HepG2 (cell line): Measurements from ENCODE around the gene EEPD1. TPM values are rescaled to one million over a fixed set of nuclear protein-coding genes. Genes with fewer than 3 reads are reported as not detected.

Experiments
- AGO1 ChIP-seq: fragments of 200-400 bp; formaldehyde crosslinking; IDR thresholded peaks from 2 replicates; pipeline ENCODE4 v1.6.1; 2017; ENCODE audit warnings: mild to moderate bottlenecking, low read depth, low read length, moderate library complexity; ENCODE audit not compliant: poor library complexity, severe bottlenecking
- AKAP8 ChIP-seq: sonication (generic); formaldehyde crosslinking; IDR thresholded peaks from 2 replicates; pipeline ENCODE4 v1.5.1; 2020; ENCODE audit warnings: mild to moderate bottlenecking, missing genetic modification reagents
- GABPB1 ChIP-seq: IDR thresholded peaks from 2 replicates; pipeline ENCODE4 v1.6.1; 2016; ENCODE audit warnings: mild to moderate bottlenecking, missing genetic modification reagents, moderate library complexity, missing compliant biosample characterization
- HNRNPH1 ChIP-seq: fragments of 200-400 bp; formaldehyde crosslinking; optimal IDR thresholded peaks from 2 replicates; pipeline ENCODE3; 2017; ENCODE audit warnings: mild to moderate bottlenecking, low read depth, low read length
- NCOA2 ChIP-seq: sonication (generic); formaldehyde crosslinking; IDR thresholded peaks from 2 replicates; pipeline ENCODE4 v1.8.0; 2022; ENCODE audit warnings: inconsistent platforms
- RELA ChIP-seq: sonication (generic); formaldehyde crosslinking; IDR thresholded peaks from 2 replicates; pipeline ENCODE4 v1.4.0; 2020; ENCODE audit warnings: missing genetic modification reagents
- REXO4 ChIP-seq: sonication (generic); formaldehyde crosslinking; IDR thresholded peaks from 2 replicates; pipeline ENCODE4 v1.8.0; 2022; ENCODE audit warnings: missing genetic modification reagents, mild to moderate bottlenecking, borderline replicate concordance
- RFX1 ChIP-seq: fragments of 450-650 bp; IDR thresholded peaks from 2 replicates; pipeline ENCODE4 v1.6.1; 2017
- SRSF4 ChIP-seq: fragments of 200-400 bp; formaldehyde crosslinking; IDR thresholded peaks from one replicate; pipeline ENCODE4 v1.6.1; 2018; ENCODE audit warnings: mild to moderate bottlenecking, low read depth, low read length, moderate library complexity; ENCODE audit not compliant: poor library complexity, severe bottlenecking
- ZNF326 ChIP-seq: sonication (generic); formaldehyde crosslinking; IDR thresholded peaks from 2 replicates; pipeline ENCODE4 v1.4.0; 2020; ENCODE audit warnings: missing genetic modification reagents, borderline replicate concordance
- ZNF556 ChIP-seq: sonication (generic); formaldehyde crosslinking; IDR thresholded peaks from 2 replicates; pipeline ENCODE4 v1.4.0; 2020; ENCODE audit warnings: mild to moderate bottlenecking, missing genetic modification reagents, borderline replicate concordance
- ZNF570 ChIP-seq: sonication (generic); formaldehyde crosslinking; IDR thresholded peaks from 2 replicates; pipeline ENCODE4 v1.4.0; 2020; ENCODE audit warnings: mild to moderate bottlenecking, missing genetic modification reagents, borderline replicate concordance
- polyA plus RNA-seq, 8 experiments: library from polyadenylated mRNA; depleted of rRNA in 3 of 8; stranded (reverse) in 7 of 8; unstranded in 1 of 8; fragments of >200 nt; fragmentation: Illumina TruSeq in 4 of 8; extraction: Trizol in 4 of 8; gene quantifications; 2 replicates each; pipeline versions ENCODE4 v1.2.1 to v1.2.3, GENCODE V29; 2011 to 2016; ENCODE audit warnings: low read depth in 4 of 8, missing spikeins in 1 of 8, mixed read lengths in 1 of 8; ENCODE audit not compliant: insufficient read depth in 1 of 8
- total RNA-seq, 5 experiments: library from RNA; depleted of rRNA; stranded (reverse); fragments of >200 nt; fragmentation: Illumina TruSeq; extraction: Trizol; gene quantifications; 2 replicates each; pipeline ENCODE4 v1.2.3, GENCODE V29; 2016; ENCODE audit warnings: low read depth in 1 of 5
- TF ChIP-seq, protein P1 (sequence below): sonication (generic); formaldehyde crosslinking; IDR thresholded peaks from 2 replicates; pipeline ENCODE4 v1.5.1; 2020; ENCODE audit warnings: mild to moderate bottlenecking, missing genetic modification reagents, moderate library complexity
- TF ChIP-seq, protein P2 (sequence below): sonication (generic); formaldehyde crosslinking; IDR thresholded peaks from 2 replicates; pipeline ENCODE4 v1.8.0; 2023; ENCODE audit warnings: mild to moderate bottlenecking, missing genetic modification reagents
- TF ChIP-seq, protein P3 (sequence below): sonication (generic); formaldehyde crosslinking; IDR thresholded peaks from 2 replicates; pipeline ENCODE4 v1.5.1; 2020; ENCODE audit warnings: missing genetic modification reagents, mild to moderate bottlenecking, borderline replicate concordance
- TF ChIP-seq, protein P4 (sequence below): IDR thresholded peaks from 2 replicates; pipeline ENCODE4 v1.6.1; 2012; ENCODE audit warnings: inconsistent platforms
- TF ChIP-seq, protein P5 (sequence below): sonication (generic); formaldehyde crosslinking; IDR thresholded peaks from 2 replicates; pipeline ENCODE4 v1.9.0; 2022; ENCODE audit warnings: low read depth, missing genetic modification reagents
- TF ChIP-seq, protein P6 (sequence below): IDR thresholded peaks from 2 replicates; pipeline ENCODE4 v1.6.1; 2016; ENCODE audit warnings: low read depth

EEPD1 gene
- total and polyA plus RNA-seq, 2 of the 13 experiments (the other 11 are each of a cell fraction or from before 2014, with no cell fraction given) = 10.1 to 16.4 TPM

DNA sequence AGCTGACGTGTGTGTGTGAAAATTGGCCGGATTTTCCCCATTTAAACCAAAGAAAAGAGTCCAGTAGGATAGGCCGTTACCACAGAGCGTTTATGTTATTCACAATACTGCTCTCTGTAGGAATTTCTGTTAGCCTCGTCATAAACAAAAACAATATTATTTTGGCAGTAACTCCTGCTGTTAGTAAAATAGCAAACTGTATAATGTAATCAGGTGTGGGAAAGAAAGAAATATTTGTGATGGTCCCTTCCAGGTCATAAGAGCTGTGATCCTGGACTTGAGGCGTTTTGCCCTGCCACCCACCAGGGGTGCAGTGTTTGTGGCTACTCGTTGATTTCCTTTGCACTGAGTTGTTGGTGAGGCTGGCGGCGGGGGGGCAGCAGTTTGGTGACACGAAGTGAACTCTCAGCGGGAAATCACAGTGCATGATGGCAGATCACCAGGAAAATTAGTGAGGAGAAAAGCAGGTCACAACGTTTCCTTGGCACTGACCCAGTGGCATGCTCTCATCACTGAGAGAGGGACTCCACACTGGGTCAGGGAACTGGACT lies 2.8 kb downstream of the EEPD1 start (continued):
- TF ChIP-seq, protein P1, sequence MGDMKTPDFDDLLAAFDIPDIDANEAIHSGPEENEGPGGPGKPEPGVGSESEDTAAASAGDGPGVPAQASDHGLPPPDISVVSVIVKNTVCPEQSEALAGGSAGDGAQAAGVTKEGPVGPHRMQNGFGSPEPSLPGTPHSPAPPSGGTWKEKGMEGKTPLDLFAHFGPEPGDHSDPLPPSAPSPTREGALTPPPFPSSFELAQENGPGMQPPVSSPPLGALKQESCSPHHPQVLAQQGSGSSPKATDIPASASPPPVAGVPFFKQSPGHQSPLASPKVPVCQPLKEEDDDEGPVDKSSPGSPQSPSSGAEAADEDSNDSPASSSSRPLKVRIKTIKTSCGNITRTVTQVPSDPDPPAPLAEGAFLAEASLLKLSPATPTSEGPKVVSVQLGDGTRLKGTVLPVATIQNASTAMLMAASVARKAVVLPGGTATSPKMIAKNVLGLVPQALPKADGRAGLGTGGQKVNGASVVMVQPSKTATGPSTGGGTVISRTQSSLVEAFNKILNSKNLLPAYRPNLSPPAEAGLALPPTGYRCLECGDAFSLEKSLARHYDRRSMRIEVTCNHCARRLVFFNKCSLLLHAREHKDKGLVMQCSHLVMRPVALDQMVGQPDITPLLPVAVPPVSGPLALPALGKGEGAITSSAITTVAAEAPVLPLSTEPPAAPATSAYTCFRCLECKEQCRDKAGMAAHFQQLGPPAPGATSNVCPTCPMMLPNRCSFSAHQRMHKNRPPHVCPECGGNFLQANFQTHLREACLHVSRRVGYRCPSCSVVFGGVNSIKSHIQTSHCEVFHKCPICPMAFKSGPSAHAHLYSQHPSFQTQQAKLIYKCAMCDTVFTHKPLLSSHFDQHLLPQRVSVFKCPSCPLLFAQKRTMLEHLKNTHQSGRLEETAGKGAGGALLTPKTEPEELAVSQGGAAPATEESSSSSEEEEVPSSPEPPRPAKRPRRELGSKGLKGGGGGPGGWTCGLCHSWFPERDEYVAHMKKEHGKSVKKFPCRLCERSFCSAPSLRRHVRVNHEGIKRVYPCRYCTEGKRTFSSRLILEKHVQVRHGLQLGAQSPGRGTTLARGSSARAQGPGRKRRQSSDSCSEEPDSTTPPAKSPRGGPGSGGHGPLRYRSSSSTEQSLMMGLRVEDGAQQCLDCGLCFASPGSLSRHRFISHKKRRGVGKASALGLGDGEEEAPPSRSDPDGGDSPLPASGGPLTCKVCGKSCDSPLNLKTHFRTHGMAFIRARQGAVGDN = peak; percentile 39
- TF ChIP-seq, protein P2, sequence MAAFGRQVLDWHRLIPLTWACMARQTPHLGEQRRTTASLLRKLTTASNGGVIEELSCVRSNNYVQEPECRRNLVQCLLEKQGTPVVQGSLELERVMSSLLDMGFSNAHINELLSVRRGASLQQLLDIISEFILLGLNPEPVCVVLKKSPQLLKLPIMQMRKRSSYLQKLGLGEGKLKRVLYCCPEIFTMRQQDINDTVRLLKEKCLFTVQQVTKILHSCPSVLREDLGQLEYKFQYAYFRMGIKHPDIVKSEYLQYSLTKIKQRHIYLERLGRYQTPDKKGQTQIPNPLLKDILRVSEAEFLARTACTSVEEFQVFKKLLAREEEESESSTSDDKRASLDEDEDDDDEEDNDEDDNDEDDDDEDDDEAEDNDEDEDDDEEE (CRISPR knock-in tag) = no peak
- TF ChIP-seq, protein P3, sequence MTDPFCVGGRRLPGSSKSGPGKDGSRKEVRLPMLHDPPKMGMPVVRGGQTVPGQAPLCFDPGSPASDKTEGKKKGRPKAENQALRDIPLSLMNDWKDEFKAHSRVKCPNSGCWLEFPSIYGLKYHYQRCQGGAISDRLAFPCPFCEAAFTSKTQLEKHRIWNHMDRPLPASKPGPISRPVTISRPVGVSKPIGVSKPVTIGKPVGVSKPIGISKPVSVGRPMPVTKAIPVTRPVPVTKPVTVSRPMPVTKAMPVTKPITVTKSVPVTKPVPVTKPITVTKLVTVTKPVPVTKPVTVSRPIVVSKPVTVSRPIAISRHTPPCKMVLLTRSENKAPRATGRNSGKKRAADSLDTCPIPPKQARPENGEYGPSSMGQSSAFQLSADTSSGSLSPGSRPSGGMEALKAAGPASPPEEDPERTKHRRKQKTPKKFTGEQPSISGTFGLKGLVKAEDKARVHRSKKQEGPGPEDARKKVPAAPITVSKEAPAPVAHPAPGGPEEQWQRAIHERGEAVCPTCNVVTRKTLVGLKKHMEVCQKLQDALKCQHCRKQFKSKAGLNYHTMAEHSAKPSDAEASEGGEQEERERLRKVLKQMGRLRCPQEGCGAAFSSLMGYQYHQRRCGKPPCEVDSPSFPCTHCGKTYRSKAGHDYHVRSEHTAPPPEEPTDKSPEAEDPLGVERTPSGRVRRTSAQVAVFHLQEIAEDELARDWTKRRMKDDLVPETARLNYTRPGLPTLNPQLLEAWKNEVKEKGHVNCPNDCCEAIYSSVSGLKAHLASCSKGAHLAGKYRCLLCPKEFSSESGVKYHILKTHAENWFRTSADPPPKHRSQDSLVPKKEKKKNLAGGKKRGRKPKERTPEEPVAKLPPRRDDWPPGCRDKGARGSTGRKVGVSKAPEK = no peak
- no peak for TF ChIP-seq RFX1
- no peak for TF ChIP-seq SRSF4
- no peak for TF ChIP-seq NCOA2 (CRISPR knock-in tag)
- no peak for TF ChIP-seq ZNF556 (CRISPR knock-in tag)
- TF ChIP-seq, protein P4, sequence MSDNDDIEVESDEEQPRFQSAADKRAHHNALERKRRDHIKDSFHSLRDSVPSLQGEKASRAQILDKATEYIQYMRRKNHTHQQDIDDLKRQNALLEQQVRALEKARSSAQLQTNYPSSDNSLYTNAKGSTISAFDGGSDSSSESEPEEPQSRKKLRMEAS = 0 out of 2 replicates have a peak, but pooled peaks have one; percentile 12
- no peak for TF ChIP-seq AKAP8
- TF ChIP-seq, protein P5, sequence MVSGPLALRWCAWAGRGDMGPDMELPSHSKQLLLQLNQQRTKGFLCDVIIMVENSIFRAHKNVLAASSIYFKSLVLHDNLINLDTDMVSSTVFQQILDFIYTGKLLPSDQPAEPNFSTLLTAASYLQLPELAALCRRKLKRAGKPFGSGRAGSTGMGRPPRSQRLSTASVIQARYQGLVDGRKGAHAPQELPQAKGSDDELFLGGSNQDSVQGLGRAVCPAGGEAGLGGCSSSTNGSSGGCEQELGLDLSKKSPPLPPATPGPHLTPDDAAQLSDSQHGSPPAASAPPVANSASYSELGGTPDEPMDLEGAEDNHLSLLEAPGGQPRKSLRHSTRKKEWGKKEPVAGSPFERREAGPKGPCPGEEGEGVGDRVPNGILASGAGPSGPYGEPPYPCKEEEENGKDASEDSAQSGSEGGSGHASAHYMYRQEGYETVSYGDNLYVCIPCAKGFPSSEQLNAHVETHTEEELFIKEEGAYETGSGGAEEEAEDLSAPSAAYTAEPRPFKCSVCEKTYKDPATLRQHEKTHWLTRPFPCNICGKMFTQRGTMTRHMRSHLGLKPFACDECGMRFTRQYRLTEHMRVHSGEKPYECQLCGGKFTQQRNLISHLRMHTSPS (CRISPR knock-in tag) = no peak
- TF ChIP-seq RELA (CRISPR knock-in tag) = no peak
- no peak for TF ChIP-seq GABPB1 (CRISPR knock-in tag)
- no peak for TF ChIP-seq REXO4
- TF ChIP-seq AGO1 = no peak
- TF ChIP-seq, protein P6, sequence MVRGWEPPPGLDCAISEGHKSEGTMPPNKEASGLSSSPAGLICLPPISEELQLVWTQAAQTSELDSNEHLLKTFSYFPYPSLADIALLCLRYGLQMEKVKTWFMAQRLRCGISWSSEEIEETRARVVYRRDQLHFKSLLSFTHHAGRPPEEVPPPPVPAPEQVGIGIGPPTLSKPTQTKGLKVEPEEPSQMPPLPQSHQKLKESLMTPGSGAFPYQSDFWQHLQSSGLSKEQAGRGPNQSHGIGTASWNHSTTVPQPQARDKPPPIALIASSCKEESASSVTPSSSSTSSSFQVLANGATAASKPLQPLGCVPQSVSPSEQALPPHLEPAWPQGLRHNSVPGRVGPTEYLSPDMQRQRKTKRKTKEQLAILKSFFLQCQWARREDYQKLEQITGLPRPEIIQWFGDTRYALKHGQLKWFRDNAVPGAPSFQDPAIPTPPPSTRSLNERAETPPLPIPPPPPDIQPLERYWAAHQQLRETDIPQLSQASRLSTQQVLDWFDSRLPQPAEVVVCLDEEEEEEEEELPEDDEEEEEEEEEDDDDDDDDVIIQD = no peak
- no peak for TF ChIP-seq ZNF326 (CRISPR knock-in tag)
- no peak for TF ChIP-seq HNRNPH1
- TF ChIP-seq ZNF570 (CRISPR knock-in tag) = no peak
